ENCODE data around the gene ZNRD2.

Gene ZNRD2

DNA sequence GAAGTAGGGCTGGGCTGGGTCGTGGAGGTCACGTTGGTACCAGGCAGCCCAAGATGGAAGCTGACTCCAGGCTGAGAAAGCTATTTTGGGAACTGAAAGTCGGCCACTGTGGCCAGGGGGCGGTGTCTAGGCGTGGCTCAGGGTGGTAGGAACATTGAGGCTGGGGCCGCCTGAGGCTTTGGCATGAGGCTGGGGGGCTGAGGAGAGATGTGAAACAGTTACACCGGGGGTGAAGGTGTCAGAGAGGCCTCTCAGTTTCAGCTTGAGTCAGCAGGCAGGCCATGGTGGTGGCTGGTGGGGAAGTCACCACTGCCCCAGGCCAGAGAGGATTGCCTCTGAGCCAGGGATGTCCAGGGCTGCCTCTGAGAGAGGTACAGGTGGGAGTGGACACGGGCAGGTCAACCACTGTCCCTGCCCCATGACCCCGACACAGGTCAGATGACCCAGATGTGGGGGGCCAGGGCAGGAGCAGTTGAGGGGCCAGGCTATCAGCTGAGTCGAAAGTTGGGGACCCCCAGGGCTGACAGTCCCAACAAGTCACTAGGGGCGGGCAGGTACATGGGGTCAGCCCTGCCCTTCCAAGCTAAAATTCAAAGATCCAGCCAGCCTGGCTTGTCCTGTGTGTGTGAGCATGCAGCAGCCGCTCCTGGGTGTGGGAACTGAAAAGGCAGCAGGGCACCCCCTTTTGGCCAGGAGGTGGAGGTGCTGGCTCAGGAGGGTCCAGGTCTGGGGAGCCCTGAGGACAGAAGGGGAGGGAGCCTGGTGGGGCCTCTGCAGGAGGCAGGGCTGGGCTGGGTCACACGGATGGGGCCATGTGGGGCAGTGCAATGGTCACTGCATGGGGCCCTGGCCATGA, 18.1 kb downstream of the ZNRD2 start:
- DNase-seq (ENCODE audit: low read depth), result peak; percentile 76

DNA sequence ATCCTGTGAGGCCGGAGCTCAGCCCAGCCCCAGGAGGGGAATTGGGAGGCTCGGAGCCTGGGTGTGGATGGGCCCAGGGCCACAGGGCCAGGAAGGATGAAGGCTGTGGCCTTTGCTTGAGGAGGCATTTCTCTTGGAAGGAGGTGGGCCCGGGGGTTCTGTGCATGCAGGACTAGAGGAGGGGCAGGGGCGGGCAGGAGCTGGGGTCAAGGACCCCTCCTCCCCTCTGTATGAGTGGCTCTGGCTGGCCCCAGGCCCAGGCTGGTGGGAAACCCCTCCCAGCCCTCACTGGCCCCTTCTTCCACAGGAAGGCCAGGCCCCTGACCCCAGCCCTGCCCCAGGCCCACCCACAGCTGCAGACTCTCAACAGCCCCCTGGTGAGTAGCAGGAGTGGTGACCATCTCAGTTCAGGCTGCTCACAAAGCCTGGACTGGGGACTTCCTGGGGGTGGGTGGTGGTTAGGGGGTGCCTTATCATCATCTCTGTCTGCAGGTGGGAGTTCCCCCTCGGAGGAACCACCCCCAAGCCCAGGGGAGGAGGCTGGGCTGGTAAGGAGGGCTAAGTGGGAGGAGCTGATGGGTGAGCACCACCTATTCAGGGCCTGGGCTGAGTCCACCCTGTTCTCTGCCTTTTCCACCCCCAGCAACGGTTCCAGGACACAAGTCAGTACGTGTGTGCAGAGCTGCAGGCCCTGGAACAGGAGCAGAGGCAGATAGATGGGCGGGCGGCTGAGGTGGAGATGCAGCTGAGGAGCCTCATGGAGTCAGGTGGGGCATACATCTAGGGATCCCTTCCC, 19.4 kb downstream of the ZNRD2 start:
- DNase-seq (ENCODE audit: low read depth), result no peak

DNA sequence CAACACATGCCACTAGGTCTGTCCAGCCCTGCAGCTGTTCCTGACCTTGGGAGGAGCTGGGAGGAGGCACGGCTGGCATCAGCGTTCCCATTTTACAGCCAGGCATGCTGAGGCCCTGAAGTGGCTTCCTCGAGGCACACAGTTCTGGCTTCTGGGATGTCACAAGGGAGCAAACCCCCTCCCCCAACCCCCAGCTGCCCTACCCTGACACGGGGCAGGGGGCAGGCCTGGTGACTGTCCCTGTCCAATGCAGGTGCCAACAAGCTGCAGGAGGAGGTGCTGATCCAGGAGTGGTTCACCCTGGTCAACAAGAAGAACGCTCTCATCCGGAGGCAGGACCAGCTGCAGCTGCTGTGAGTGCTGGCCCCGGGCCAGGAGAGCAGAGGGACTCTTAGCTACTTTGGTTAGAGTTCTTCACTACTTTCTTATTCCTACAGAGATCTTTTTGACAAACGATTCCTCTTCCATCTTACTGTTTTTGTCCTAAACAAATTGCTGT, 20.0 kb downstream of the ZNRD2 start:
- no peak for DNase-seq (ENCODE audit: low read depth)

DNA sequence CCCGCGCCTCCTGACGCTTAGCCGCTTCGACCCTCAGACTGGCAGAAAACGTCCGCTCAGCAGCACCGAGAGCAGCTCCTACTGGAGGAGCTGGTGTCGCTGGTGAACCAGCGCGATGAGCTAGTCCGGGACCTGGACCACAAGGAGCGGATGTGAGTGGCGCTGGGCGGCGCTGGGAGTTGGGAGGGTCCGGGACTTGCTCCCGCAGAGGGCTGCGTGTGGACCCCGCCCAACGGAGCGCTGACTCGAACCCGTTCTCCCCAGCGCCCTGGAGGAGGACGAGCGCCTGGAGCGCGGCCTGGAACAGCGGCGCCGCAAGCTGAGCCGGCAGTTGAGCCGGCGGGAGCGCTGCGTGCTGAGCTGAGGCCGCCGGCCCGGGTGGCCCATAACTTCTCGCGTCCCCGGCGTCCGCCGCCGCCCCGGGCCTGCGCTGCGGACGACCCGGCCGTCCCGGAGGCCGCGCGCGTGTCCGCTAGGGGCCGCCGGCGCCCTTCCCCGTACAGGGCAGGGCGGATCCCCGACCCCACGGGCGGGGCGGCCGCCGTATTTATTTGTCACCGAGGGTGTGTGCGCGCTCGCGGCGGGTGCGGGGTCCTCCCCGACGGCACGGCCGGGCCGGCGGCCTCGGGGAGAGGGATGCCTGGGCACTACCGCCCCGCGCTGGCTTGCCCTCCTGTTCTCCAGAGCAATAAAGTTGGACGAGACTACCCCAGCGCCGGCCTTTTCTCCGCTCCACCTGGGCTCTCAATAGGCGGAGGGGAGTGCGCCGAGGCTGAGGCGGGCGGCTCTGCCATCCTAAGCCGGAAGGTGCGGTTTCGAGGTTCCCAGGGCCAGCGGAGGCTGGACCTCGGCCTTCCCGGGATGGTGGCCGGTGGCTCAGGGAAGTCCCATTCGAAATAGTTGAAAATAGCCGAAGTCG, 21.9 kb downstream of the ZNRD2 start:
- DNase-seq (ENCODE audit: low read depth), result no peak

DNA sequence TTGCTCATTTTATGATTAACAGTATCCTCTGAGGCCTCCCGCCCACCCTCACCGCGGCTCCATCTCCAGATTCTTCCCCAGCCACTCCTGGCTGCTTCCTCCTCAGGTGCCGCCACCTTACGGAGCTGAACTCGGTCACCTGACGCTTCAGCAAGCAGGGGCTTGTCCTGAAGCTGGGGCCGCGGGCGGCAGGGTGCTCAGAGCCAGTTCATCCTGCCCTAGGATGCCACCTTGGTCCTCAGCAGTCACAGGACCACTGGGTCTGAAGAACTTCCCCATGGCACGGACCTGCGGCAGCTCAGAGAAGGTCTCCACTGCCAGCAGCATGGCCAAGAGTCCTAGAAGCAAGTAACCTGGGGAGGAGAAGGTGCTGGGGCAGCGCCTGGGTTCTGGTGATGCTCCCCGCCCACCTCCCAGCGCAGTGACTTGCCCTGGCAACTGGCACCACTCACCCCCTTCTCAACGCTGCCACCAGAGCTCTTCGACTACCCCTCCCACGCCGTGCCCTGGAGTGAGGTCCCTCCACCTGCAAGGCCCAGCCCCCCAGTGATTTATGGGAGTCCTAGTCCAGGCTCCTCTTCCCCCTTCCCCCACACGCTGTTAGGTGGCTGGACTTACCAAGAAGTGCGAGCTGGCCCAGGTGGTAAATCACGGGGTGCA, 22.7 kb downstream of the ZNRD2 start:
- DNase-seq (ENCODE audit: low read depth), result no peak

DNA sequence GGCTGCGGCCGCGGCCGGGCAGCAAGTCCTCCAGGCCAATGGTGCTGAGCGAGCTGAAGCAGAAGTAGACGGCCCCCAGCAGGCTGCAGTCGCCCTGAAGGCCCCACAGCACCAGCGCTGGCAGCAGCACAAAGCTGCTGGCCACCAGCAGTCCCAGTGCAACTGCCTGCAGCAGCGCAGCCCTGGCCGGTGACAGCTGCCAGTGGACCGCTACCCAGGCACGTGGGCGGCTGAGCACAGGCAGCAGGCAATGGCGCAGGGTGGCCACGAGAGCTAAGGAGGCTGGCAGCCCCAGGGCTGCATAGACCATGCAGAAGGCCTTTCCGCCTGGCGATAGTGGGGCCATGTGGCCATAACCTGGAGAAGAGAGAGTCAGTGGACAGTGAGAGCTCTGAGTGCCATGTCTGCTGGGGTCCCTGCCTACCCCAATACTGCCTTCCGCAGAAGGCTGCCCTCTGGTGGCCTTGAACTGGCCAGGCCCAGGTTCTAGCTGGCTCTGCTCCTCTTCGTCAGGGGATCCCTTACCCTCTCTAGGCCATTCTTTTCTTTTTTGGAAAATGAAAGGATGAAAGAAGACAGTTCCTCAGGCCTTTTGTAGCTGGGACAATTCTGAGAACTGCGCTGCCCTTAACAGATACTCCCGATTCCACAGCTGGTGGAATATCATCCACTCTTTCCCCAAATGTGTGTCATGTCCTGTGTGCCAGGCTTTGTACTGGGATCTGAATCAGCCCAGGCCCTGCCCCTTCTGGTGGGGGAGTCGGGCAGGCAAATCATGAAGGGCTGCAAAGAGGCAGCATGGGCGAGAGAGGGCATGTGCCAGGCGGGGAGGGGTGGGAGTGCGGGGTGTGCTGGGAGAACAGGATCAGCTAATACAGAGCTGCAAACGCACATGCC, 23.5 kb downstream of the ZNRD2 start:
- DNase-seq (ENCODE audit: low read depth), result peak; percentile 51

DNA sequence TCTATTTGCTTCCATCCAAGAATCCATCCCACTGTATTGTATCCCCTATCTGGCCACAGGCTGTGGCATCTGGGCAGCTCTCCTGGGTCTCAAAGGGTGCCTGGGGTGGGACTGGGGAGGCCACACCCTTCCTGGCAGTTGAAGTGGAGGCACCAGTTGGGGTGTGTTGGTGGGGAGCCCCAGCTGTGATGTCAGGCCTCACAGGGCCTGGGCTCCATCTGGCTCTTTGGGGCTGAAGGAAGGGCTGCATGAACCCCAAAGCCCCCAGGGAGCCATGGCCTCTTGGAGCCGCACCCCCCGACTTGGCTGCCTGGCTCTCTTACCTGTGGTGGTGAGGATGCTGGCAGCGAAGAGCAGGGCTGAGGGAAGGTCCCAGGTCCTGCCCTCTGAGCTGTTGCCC, 24.9 kb downstream of the ZNRD2 start:
- DNase-seq (ENCODE audit: low read depth), result no peak

DNA sequence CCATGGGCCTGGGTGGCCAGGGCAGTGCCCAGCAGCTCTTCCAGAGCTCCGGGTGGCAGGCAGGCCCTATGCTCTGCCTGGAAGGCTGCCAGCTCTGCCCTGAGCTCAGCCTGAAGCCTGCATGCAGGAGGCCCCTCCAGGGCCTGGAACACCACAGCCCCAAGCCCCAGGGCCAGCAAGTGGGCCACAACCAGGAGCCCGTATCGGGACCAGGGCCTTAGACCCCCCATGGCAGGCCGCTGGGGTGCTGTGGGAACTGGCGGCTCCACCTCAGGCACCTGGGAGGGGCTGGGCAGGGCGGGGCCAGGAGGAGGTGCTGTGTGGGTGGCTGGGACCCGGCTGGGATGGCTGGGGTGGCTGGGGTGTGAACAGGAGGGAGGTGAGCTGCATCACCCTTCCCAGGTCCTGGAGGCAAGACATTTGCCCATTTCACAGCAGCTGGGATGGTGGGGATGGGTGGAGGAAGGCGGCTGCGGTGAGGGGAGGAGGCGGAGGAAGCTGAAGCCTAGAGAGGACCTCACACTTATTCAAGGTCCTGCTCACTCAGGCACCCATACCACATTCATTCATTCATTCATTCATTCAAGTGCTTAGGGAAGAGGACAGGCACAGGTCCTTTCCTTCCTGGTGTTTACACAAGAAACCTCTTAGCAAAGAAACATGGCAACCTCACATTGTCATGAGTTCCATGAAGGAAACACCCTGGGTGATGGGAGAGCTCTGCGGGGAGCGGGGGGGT, 25.4 kb downstream of the ZNRD2 start, which contains the start of gene KCNK7:
Gene KCNK7, minus strand, starts transcription at position 258 of the 739 bp plus-strand sequence. Its CDS starts 28 bp downstream, at position 230.
- no peak for DNase-seq (ENCODE audit: low read depth)

DNA sequence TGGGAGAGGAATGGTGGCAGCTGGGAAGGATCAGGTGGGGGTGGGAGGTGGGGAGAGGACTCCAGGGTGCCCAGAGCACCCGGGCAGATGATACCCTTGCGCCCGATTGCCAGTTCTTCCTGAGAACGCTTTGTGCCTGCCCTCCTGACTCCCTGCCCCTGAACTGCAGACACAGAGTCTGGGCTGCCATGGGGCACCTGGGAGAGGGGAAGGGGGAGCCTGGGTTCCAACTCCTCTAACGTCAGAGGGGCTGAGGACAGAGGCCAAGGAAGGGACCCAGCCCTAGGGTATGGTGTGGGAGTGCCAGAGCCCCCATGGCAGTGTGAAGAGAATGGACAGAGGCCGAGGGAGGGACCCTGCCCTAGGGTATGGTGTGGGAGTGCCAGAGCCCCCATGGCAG, 26.2 kb downstream of the ZNRD2 start:
- no peak for DNase-seq (ENCODE audit: low read depth)

DNA sequence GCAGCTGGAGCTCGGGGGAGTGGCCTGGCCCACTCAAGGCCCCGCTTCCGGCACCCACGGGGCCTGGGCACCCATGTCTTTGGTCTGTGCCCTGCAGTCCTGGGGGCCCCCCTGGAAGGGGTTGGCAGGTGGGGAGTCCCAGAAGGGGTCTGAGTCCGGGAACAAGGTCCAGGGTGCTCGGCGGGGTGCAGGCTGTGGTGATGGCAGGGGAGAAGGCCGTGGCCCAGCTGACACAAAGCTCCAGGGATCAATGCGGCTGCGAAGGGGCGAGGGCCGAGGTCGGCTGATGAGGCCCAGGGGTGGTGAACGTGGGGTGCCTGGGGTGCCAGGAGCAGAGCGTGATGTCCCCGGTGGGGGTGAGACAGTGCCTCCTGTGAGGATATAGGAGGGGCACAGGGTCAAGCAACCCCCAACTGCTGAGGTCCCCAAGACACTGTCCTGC, 28.0 kb downstream of the ZNRD2 start:
- no peak for DNase-seq (ENCODE audit: low read depth)

DNA sequence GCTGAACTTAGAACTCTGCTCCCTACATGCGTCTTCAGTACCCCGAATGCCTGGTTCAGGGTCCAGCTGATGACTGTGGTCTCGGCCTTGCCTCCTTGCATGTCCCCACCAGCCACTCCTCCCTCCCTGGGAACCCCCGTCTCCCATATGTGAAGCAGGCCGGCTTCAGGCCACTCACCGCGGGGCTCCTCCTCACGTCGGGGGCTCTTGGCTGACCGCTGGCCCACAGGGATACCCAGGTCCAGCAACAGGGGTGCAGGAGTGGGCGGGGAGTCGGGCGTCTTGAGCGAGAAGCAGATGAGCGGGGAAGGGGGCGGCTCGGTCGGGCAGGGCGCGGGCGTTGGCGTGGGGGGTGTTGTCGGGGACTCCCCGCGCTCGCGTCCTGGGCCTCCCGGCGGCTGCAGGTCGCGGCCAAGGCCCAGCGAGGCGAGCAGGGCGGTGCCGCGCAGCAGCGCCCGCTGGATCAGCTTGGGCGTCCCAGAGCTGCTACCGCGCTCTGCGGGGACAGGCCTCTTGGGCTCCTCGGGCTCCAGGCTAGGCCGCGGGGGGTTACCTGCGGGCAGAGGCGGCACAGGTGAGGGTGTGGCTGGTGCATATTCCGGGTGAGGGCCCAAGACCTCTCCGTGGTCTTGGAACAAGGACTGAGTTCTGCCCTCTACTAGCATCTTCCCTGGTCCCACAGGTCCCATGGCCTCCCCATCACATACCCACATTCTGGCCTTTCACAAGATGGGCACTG, 29.1 kb downstream of the ZNRD2 start:
- no peak for DNase-seq (ENCODE audit: low read depth)

DNA sequence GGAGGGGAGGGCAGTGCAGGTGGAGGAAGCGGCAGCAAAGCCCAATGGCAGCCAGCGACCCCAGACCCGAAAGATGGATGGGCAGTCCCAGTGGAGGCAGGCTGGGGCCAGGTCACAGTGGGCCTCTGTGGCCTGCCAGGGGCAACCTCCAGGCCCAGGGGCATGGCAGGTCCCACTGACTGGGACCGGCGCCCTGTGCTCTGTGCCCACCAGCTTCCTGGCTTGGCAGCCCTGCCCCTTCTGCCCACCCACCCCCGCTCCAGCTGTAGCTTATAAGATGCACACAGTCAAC, 29.6 kb downstream of the ZNRD2 start:
- no peak for DNase-seq (ENCODE audit: low read depth)

DNA sequence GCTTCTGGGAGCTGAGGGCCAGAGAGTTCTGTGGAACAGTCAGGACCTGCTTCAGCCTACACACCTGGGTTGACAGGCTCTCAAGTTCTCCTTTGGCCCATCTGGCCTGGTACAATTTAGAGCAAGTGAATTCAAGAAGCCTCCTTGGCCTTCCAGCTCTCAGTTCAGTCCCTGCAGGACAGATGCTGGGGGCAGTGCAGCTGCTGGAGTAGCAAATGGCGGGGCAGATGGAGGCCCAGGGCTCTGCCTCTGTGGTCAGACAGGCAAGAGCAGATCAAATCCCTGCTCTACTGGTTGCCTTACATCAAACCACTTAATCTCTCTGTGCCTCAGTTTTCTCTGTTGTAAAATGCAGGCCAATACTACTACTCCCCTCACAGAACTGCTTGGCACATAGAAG, 34.0 kb downstream of the ZNRD2 start:
- DNase-seq (ENCODE audit: low read depth), result no peak

DNA sequence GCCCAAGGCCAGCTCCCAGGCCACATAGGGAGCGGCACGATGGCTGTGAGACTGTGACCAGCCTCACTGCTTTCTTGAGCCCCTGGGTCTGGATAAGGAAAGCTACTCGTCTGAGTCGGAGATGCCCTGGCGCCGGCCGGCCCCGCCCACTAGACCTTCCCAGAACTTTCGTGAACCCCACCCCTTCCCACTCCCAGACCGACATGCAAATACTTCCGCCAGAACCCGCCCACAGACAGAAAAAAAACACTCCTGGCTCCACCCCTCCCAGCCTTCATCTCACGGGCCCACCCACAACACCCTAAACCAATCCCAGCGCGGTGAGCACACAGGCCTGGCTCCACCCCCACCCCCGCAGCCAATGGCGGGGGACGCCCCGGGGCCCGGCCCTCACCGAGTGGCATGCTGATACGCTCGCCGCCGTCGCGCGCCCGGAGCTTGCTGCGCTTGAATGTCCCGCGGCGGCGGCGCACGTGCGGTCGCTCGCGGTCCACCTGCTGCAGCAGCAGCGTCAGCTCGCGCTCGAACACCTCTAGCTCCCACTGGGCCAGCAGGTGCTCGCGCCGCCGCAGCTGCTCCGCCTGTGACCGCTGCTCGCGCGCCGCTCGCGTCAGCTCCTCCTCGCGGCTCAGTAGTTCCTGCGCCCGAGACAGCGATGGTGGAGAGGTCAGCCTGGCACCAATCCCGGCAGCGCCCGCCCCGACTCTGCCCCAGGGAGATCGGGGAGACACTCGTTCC, 36.8 kb downstream of the ZNRD2 start:
- DNase-seq (ENCODE audit: low read depth), result peak; percentile 74

DNA sequence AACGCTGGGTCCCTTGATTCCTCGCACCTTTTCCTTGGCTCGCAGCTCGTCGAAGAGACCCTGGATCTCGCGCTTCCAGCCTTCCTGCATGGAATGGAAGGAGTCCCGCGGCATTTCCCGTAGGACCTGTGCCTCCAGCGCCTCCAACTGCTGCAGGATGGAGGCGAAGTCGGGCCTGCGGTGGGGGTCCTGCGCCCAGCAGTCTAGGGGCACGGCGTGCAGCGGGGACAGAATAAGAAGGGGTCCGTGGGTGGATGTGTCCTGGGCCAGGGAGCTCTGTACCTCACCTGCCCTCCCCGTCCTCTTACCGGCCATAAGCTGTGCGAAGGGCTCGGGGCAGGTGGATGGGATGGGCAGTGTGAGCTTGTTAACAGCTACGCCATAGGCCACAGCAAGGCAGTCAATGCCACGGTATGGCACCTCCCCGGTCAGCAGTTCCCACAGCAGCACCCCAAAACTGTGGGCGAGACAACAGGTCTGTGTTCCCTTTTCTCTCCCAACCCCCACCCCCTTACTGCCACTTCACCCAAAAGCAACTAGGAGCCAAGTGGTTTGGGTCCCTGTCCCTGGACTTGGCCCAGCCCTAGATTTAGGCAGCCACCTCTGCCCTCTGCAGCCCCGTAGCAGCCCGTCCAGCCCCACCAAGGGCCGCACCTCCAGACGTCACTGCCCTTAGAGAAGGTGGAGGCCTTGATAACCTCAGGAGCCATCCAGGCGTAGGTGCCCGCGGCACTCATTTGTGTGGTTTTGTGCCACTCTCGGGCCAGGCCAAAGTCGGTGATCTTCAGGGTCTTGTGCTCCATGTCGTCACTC, 37.5 kb downstream of the ZNRD2 start:
- no peak for DNase-seq (ENCODE audit: low read depth)

DNA sequence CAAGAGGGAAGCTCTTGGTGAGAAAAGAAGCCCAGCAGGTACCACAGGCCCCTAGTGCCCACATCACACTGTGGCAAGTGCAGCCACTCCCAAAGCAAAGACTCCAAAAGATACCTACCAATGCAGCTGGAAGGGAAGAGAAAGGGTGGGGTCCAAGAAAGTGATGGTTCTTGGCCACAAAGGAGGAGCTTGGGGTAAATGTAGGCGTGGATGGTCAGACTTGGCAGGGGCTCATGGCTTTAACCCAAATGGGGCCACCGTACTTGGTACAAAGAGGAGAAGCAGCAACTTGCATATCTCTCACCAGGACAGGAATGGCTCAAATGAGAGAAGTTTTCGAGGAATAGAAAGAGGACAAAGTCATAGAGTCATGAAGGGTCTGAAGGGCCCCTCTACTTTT, 39.0 kb downstream of the ZNRD2 start:
- no peak for DNase-seq (ENCODE audit: low read depth)

DNA sequence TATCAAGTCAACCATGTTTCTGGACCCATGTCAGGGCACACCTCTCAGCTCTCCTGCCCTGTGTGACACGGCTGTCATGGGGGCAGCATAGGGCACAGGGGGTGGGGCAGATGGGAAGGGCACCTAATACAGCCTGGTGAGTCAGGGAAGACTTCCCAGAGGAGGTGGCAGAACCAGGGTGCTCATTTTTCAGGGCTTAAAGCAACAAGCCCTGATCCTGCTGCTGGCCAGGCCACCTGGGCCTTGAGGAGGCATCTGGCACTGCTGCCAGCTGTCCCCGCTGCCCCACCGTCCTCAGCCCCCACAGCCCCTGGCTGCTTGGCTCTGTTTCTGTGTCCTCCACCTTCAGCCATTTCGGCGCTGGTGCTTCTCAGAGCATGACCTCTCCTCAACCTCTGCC, 39.4 kb downstream of the ZNRD2 start:
- DNase-seq (ENCODE audit: low read depth), result no peak

DNA sequence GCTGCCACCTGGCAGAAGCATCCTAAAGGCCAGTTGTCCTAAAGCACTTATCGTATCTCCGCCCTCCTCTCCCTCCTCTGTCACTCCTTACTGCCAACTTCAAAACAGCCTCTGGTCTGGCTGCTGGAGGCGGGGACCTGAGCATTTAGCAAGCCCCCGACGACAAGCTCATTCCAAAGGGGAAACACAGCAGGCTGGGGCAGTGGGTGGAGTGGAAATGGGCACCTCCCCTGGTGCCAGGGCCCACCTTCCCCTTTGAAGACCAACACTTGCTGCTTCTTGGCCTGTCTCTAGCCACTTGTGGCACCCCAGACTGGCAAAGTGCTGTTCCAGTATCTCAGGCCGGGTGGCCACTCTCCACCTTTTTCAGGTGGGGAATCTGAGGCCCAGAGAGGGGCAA, 40.1 kb downstream of the ZNRD2 start:
- DNase-seq (ENCODE audit: low read depth), result no peak
